ENCODE results near the gene UVRAG.

Gene UVRAG

DNA sequence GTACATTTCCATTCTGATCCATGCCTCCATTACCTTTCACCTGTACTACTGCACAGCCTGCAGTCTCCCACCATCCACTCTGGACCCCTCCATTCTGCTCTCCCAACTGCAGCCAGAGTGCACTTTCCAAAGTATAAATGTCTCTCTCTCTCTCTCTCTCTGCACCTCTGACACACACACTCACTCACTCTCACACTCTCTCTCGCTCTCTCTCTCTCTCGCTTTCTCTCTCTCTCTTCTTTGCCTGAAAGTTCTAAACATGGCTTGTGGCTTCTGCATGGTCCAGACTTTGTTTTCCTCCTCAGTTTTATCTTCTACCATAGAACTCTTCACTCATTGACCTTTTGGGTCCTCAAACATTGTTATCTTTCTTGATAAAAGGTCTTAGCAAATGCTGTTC is 314.7 kb downstream of the UVRAG start:
- no peak for DNase-seq (ENCODE audit: insufficient read length, low spot score)

GRCh38 chr11:76131142-76131541 is 316.1 kb downstream of the UVRAG start:
- no peak for FAIRE-seq
- DNase-seq (ENCODE audit: insufficient read length, low spot score) = no peak
- TF ChIP-seq POLR2A (IDR thresholded peaks at IDR 0.05; ENCODE audit: low read depth, low read length) = no peak

More for the DNA sequence above, 314.7 kb downstream of the UVRAG start:
- TF ChIP-seq POLR2A (IDR thresholded peaks at IDR 0.05; ENCODE audit: low read depth, low read length) = no peak
- no peak for FAIRE-seq

GRCh38 chr11:76131671-76132631 is 316.9 kb downstream of the UVRAG start:
- no peak for TF ChIP-seq POLR2A (IDR thresholded peaks at IDR 0.05; ENCODE audit: low read depth, low read length)
- FAIRE-seq (no peak), DNase-seq (ENCODE audit: insufficient read length, low spot score) (no peak)

DNA sequence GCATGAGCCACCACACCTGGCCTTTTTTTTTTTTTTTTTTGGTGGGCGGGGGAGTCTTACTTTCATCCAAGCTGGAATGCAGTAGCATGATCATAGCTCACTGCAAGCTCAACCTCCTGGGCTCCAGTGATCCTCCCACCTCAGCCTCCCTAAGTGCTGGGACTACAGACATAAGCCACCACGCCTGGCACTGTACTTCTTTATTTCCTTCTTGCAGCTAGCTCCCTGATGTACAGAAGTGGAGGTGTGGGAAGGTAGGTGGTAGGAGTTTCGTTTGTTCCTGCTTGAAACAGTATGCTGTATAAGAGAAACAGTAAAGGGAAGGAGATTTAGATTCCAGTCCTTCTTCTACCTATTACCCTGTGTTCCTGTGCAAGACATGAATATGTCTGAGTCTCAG is 319.2 kb downstream of the UVRAG start:
- TF ChIP-seq POLR2A (IDR thresholded peaks at IDR 0.05; ENCODE audit: low read depth, low read length) = no peak
- FAIRE-seq = no peak

GRCh38 chr11:76135491-76135890 is 320.5 kb downstream of the UVRAG start:
- no peak for DNase-seq (ENCODE audit: insufficient read length, low spot score)
- FAIRE-seq = no peak
- no peak for TF ChIP-seq POLR2A (IDR thresholded peaks at IDR 0.05; ENCODE audit: low read depth, low read length)

More for the DNA sequence above, 319.2 kb downstream of the UVRAG start:
- no peak for DNase-seq (ENCODE audit: insufficient read length, low spot score)

DNA sequence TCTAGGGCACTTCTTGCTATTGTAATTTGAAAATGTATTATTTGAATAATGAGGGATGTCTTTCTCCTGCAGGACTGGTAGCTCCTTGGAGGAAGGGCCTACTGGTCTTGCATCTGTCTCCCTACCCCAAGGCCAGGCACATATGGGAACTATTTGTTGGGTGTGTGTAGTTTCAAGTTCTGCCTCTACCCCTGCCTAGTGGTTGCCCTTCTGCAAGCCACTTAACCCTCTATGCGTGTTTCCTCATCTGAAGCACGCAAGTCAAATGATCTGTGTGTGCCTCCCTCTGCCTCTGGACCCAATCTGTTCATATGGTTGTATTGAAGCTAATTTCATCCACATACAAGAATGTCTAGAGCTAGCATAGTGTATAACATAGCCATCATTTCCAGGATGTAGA is 324.3 kb downstream of the UVRAG start:
- DNase-seq (ENCODE audit: insufficient read length, low spot score) (no peak), FAIRE-seq (no peak)
- TF ChIP-seq POLR2A (IDR thresholded peaks at IDR 0.05; ENCODE audit: low read depth, low read length) = no peak

DNA sequence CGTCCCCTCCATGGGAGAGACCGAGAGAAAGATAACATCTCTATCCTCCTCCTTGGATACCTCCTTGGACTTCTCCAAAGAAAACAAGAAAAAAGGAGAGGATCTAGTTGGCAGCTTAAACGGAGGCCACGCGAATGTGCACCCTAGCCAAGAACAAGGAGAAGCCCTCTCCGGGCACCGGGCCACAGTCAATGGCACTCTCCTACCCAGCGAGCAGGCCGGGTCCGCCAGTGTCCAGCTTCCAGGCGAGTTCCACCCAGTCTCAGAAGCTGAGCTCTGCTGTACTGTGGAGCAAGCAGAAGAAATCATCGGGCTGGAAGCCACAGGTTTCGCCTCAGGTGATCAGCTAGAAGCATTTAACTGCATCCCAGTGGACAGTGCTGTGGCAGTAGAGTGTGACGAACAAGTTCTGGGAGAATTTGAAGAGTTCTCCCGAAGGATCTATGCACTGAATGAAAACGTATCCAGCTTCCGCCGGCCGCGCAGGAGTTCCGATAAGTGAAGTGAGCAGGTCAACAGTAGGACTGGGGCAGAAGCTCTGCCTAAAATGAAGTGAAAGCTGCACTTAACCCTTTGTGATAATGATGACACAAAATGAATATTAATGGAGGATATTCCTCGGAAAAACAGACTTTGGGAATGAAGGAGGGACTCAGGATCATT is 326.0 kb downstream of the UVRAG start:
- FAIRE-seq (no peak), DNase-seq (ENCODE audit: insufficient read length, low spot score) (no peak)
- no peak for TF ChIP-seq POLR2A (IDR thresholded peaks at IDR 0.05; ENCODE audit: low read depth, low read length)

GRCh38 chr11:76141901-76142588 is 327.0 kb downstream of the UVRAG start:
- no peak for TF ChIP-seq POLR2A (IDR thresholded peaks at IDR 0.05; ENCODE audit: low read depth, low read length)
- DNase-seq (ENCODE audit: insufficient read length, low spot score) (no peak), FAIRE-seq (no peak)

DNA sequence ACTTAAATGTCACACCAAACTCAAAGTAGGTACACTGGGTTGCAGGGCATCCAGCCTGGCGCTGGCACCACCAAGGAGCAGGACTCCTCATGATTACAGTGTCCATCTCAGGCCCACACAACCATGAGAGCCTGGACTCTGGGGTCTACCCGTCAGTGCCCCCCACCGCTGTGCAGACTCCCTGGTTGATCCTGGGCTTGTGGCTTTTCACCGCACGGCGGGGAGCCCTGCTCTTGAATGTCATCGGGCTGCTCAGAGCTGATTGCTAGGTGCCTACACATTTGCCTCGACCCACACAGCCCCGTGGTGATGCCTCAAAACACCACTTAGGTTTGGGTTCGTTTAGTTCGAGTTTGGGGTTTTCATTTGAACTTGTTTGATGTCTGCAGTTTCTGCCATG is 328.3 kb downstream of the UVRAG start:
- TF ChIP-seq POLR2A (IDR thresholded peaks at IDR 0.05; ENCODE audit: low read depth, low read length) = no peak
- DNase-seq (ENCODE audit: insufficient read length, low spot score) (no peak), FAIRE-seq (no peak)

DNA sequence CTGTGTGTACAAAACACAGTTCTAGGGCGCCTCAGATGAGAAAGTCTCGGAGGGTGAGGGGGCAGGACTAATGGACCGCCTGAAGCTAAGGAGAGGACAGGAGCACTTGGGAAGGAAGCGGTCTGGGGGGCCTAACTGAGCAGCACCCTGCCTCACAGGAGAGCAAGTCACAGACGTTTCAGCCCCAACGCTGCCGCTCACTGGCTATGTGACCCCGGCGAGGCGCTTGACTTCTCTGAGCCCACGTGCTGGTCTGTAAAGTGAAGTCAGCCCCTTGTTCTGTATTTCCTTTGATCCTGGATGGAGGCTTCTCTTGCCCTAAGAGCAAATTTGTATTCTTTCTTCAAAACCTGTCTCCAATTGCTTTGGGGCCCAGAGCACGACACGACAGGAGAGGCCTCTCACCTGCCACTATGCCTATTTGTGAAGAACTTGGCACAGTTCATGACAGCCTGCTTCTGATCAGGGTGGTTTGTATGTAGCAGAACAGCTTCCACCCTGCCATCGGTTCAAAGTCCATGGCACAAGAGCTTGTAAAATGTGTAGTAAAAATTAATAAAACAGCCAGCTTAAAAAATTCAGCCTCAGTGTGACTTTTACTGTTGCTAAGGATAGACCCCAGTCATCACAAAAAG is 332.2 kb downstream of the UVRAG start:
- DNase-seq (ENCODE audit: insufficient read length, low spot score) (no peak), FAIRE-seq (no peak)
- TF ChIP-seq POLR2A (IDR thresholded peaks at IDR 0.05; ENCODE audit: low read depth, low read length) = no peak

GRCh38 chr11:76148231-76148630 is 333.2 kb downstream of the UVRAG start:
- DNase-seq (ENCODE audit: insufficient read length, low spot score) = no peak

GRCh38 chr11:76148941-76149613 is 334.1 kb downstream of the UVRAG start:
- no peak for FAIRE-seq
- no peak for DNase-seq (ENCODE audit: insufficient read length, low spot score)
- no peak for TF ChIP-seq POLR2A (IDR thresholded peaks at IDR 0.05; ENCODE audit: low read depth, low read length)

More at GRCh38 chr11:76148231-76148630, 333.2 kb downstream of the UVRAG start:
- no peak for TF ChIP-seq POLR2A (IDR thresholded peaks at IDR 0.05; ENCODE audit: low read depth, low read length)
- no peak for FAIRE-seq

DNA sequence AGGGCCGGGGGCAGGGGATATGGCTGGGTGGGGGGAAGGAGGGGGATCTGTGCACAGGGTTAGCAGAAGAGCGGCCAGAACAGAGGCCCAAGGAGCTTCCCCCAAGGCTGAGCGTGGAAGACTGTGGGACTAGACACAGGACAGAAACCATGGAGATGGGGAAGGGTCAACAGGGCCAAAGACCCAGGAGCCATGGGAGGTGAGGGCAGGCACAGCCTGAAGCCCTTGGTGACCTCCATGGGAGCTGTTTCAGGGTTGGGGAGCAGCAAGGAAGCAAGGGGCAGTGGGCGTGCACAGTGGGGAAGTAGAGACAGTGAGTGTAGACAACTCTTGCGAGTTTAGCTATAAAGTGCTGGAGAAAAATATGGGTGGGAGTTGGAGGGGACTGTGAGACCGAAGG is 334.7 kb downstream of the UVRAG start:
- no peak for TF ChIP-seq POLR2A (IDR thresholded peaks at IDR 0.05; ENCODE audit: low read depth, low read length)
- FAIRE-seq = no peak

More for the DNA sequence above, 334.7 kb downstream of the UVRAG start:
- DNase-seq (ENCODE audit: insufficient read length, low spot score) = no peak
